M059J (cell line): ENCODE data around the gene CAPN15. TPM values are rescaled to one million over a fixed set of nuclear protein-coding genes. Genes with fewer than 3 reads are reported as not detected.

Source experiments
- DNase-seq: peaks from one replicate; pipeline ENCODE4 v3.0.0-alpha.2; 2012; ENCODE audit warnings: low read depth
- total RNA-seq: library from RNA; depleted of rRNA; stranded (reverse); fragments of >200 nt; shearing (Covaris generic); gene quantifications from 2 replicates; pipeline ENCODE4 v1.2.3, GENCODE V29; 2014

Gene CAPN15
- total RNA-seq, 1 experiment from 2014 or later: 36.7 TPM

- no peak for DNase-seq
Observed at GRCh38 chr16:561413-561794, 33.9 kb downstream of the CAPN15 start.

- no peak for DNase-seq
Observed at GRCh38 chr16:561957-562938, 34.7 kb downstream of the CAPN15 start.

GRCh38 chr16:563072-563644 is 35.6 kb downstream of the CAPN15 start:
- DNase-seq: no peak

GRCh38 chr16:564690-565418 is 37.3 kb downstream of the CAPN15 start:
- DNase-seq: no peak

- peak; percentile 57 for DNase-seq
Observed at GRCh38 chr16:565419-566330, 38.2 kb downstream of the CAPN15 start.

- DNase-seq: peak; percentile 33
Observed at GRCh38 chr16:566475-567372, 39.2 kb downstream of the CAPN15 start, which contains the start of gene NHLRC4. NHLRC4 (plus strand) TSS chr16:567005; CDS start chr16:568048, 1,043 bp downstream.

GRCh38 chr16:567373-568256 is 40.1 kb downstream of the CAPN15 start:
- no peak for DNase-seq

- DNase-seq: no peak
Observed at GRCh38 chr16:568401-569258, 41.1 kb downstream of the CAPN15 start.

GRCh38 chr16:569445-570254 is 42.1 kb downstream of the CAPN15 start, which contains the start of gene PIGQ:
PIGQ (plus strand) TSS chr16:569968; CDS start chr16:574075, 4,107 bp downstream.
- peak; percentile 47 for DNase-seq

GRCh38 chr16:572865-573650 is 45.5 kb downstream of the CAPN15 start:
- no peak for DNase-seq

- DNase-seq: no peak
Observed at GRCh38 chr16:574021-574760, 46.7 kb downstream of the CAPN15 start.

- no peak for DNase-seq
Observed at GRCh38 chr16:575354-576196, 48.1 kb downstream of the CAPN15 start.

GRCh38 chr16:576197-576822 is 48.8 kb downstream of the CAPN15 start:
- DNase-seq: no peak

GRCh38 chr16:576823-577201 is 49.3 kb downstream of the CAPN15 start:
- DNase-seq: no peak
